Ishikawa (cell line): Measurements from ENCODE around the gene YWHAE.

ENCODE experiments used
- CREB1 ChIP-seq: IDR thresholded peaks from 2 replicates; pipeline ENCODE4 v1.6.1; 2012; ENCODE audit warnings: low read depth
- EP300 ChIP-seq: IDR thresholded peaks from 2 replicates; pipeline ENCODE4 v1.6.1; 2012; ENCODE audit warnings: borderline replicate concordance
- FOXM1 ChIP-seq: IDR thresholded peaks from 2 replicates; pipeline ENCODE4 v1.6.1; 2012; ENCODE audit warnings: low read depth, borderline replicate concordance
- NFIC ChIP-seq: IDR thresholded peaks from 2 replicates; pipeline ENCODE4 v1.6.1; 2012
- RAD21 ChIP-seq: IDR thresholded peaks from 2 replicates; pipeline ENCODE4 v1.6.1; 2012; ENCODE audit warnings: low read depth
- TAF1 ChIP-seq: IDR thresholded peaks from 2 replicates; pipeline ENCODE4 v1.6.1; 2012; ENCODE audit warnings: low read depth, mild to moderate bottlenecking
- TCF12 ChIP-seq: IDR thresholded peaks from 2 replicates; pipeline ENCODE4 v1.6.1; 2012; ENCODE audit warnings: low read depth
- TEAD4 ChIP-seq: IDR thresholded peaks from 2 replicates; pipeline ENCODE4 v1.6.1; 2012
- YY1 ChIP-seq: IDR thresholded peaks from 2 replicates; pipeline ENCODE4 v1.6.1; 2012; ENCODE audit warnings: low read depth
- ZBTB7A ChIP-seq: IDR thresholded peaks from 2 replicates; pipeline ENCODE4 v1.6.1; 2012; ENCODE audit warnings: low read depth
- TF ChIP-seq, protein P1 (sequence below): IDR thresholded peaks from 2 replicates; pipeline ENCODE4 v1.6.1; 2012; ENCODE audit warnings: low read depth, mild to moderate bottlenecking
- TF ChIP-seq, protein P2 (sequence below): IDR thresholded peaks from 2 replicates; pipeline ENCODE4 v1.6.1; 2012
- TF ChIP-seq, protein P3 (sequence below): IDR thresholded peaks from 2 replicates; pipeline ENCODE4 v1.6.1; 2012

DNA sequence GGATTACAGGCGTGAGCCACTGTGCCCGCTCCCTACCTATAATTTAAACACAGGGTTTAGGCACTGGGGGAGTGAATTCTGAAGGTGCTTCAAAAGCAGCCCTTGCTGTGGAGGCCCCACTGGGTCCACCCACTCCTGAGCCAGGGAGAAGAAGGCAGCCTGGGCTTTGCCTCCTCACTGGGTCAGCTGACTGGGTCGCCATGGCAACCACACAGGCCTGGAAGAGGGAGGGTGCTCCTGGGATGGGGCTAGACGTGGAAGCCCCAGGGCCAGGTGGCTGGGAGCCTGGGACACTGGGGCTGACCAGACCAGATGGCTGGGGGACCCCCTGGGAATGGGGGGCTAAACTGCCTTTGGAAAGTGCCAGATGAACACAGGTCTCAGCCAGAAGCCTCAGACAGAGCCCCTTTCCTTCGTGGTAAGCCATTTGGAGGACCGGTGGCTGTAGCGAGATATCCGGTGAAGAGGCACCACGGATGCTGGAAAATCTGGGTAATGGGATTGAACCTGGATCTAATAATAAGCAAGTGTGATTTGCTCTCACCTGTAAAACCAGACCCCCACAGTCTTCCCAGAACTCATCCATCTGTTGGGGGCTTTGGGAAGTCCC lies 87.7 kb downstream of the YWHAE start:
- TF ChIP-seq ZBTB7A (no peak), NFIC (no peak), YY1 (no peak), EP300 (no peak), CREB1 (no peak), TCF12 (no peak), TAF1 (no peak), FOXM1 (no peak), TEAD4 (no peak), RAD21 (no peak)
- TF ChIP-seq, protein P1, sequence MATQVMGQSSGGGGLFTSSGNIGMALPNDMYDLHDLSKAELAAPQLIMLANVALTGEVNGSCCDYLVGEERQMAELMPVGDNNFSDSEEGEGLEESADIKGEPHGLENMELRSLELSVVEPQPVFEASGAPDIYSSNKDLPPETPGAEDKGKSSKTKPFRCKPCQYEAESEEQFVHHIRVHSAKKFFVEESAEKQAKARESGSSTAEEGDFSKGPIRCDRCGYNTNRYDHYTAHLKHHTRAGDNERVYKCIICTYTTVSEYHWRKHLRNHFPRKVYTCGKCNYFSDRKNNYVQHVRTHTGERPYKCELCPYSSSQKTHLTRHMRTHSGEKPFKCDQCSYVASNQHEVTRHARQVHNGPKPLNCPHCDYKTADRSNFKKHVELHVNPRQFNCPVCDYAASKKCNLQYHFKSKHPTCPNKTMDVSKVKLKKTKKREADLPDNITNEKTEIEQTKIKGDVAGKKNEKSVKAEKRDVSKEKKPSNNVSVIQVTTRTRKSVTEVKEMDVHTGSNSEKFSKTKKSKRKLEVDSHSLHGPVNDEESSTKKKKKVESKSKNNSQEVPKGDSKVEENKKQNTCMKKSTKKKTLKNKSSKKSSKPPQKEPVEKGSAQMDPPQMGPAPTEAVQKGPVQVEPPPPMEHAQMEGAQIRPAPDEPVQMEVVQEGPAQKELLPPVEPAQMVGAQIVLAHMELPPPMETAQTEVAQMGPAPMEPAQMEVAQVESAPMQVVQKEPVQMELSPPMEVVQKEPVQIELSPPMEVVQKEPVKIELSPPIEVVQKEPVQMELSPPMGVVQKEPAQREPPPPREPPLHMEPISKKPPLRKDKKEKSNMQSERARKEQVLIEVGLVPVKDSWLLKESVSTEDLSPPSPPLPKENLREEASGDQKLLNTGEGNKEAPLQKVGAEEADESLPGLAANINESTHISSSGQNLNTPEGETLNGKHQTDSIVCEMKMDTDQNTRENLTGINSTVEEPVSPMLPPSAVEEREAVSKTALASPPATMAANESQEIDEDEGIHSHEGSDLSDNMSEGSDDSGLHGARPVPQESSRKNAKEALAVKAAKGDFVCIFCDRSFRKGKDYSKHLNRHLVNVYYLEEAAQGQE: no peak
- TF ChIP-seq, protein P2, sequence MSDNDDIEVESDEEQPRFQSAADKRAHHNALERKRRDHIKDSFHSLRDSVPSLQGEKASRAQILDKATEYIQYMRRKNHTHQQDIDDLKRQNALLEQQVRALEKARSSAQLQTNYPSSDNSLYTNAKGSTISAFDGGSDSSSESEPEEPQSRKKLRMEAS: no peak
- TF ChIP-seq, protein P3, sequence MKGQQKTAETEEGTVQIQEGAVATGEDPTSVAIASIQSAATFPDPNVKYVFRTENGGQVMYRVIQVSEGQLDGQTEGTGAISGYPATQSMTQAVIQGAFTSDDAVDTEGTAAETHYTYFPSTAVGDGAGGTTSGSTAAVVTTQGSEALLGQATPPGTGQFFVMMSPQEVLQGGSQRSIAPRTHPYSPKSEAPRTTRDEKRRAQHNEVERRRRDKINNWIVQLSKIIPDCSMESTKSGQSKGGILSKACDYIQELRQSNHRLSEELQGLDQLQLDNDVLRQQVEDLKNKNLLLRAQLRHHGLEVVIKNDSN: peak; percentile 80
